ENCODE data around the gene PDGFB.
A peak's percentile ranks its signal among the peaks of the same experiment; 100 is the strongest.

The PDGFB gene

DNA sequence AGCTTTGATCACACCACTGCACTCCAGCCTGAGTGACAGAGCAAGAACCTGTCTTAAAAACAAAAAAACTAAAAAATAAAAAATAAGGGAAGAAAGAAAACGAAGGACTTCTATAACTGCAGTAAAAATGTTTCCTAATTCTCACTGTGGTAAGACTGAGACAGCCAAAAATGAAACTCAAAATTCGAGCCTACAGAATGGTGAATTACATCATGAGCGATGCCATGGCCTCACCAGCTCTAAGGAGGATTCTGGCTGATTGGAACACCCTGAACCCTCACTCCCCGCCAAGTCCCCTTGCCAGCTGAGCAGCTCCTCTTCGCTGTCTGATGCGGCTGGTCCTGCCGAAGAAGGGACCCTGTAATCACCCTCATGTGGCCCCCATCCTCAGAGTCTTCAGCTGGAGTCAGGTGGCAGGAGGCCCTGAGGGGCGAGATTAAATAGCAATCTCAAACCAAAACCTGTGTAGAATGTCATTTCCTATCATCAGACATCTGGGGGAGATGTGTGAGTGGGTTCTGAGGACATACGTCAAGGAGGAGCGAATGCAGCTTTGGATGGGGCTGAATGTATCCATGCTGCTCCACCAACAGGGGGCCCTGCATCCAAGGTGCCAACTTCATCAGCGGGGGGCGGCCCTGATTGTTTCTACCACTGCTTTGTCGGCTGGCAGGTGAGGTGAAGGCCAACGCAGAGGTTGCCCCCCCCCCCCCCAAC is 29.2 kb downstream of the PDGFB start:
- in situ Hi-C loops (cut with MboI; ENCODE audit: low sequenced_read_pairs, unreplicated experiment), result no loop called here
- DNase-seq (ENCODE audit: low spot score), result peak; percentile 70
- TF ChIP-seq, protein P1, sequence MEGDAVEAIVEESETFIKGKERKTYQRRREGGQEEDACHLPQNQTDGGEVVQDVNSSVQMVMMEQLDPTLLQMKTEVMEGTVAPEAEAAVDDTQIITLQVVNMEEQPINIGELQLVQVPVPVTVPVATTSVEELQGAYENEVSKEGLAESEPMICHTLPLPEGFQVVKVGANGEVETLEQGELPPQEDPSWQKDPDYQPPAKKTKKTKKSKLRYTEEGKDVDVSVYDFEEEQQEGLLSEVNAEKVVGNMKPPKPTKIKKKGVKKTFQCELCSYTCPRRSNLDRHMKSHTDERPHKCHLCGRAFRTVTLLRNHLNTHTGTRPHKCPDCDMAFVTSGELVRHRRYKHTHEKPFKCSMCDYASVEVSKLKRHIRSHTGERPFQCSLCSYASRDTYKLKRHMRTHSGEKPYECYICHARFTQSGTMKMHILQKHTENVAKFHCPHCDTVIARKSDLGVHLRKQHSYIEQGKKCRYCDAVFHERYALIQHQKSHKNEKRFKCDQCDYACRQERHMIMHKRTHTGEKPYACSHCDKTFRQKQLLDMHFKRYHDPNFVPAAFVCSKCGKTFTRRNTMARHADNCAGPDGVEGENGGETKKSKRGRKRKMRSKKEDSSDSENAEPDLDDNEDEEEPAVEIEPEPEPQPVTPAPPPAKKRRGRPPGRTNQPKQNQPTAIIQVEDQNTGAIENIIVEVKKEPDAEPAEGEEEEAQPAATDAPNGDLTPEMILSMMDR (IDR thresholded peaks at IDR 0.05; ENCODE audit: borderline replicate concordance, control extremely low read depth, extremely low read depth, insufficient read depth, missing control alignments), result peak; percentile 20

DNA sequence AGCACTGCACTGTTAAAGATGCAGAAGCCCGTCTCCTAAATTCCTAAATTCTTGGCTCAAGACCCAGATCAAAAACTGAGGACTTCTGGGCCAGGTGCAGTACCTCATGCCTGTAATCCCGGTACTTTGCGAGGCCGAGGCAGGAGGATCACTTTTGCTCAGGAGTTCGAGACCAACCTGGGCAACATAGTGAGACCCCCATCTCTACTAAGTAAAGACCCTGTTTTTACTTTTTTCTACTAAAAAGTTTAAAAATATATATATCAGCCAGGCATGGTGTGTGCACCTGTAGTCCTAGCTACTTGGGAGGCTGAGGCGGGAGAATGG is 29.7 kb downstream of the PDGFB start:
- in situ Hi-C loops (cut with MboI; ENCODE audit: low sequenced_read_pairs, unreplicated experiment), result no loop called here
- TF ChIP-seq, protein P1 (IDR thresholded peaks at IDR 0.05; ENCODE audit: borderline replicate concordance, control extremely low read depth, extremely low read depth, insufficient read depth, missing control alignments), result no peak

DNA sequence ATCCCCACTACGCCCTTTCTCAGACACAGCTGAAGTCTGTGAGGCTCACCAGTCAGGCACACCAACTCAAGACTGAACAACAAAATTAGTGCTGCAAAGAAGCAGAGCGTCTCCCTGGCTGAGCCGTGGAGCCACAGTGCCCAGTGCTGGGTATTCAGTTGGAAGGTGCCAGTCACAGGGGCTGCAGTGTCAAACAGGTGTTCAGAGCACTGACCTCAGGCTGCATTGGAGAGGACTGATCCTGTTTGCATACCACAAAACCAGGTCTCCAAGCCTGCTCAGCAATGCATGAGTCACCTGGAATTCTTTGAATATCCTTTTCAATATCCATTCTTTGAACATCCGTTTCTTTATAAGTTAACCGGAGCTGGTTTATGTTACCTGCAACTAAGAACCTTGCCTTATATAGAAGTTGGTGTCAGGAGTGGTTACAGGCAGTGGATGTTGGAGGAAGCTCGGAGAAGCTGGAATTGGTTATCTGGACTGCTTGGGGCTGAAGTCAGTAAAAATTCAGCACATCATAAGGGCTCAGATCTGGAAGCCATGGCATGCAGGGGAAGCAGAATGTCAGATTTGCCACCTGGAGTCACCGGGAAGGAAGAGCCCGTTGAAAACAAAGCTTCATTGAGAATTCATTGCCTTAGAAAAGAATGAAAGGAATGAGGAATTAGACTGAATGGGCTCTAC is 30.3 kb downstream of the PDGFB start:
- in situ Hi-C loops (cut with MboI; ENCODE audit: low sequenced_read_pairs, unreplicated experiment), result no loop called here
- peak; percentile 12 for DNase-seq (ENCODE audit: low spot score)
- TF ChIP-seq, protein P1 (IDR thresholded peaks at IDR 0.05; ENCODE audit: borderline replicate concordance, control extremely low read depth, extremely low read depth, insufficient read depth, missing control alignments), result no peak

More for the DNA sequence above, 29.7 kb downstream of the PDGFB start:
- no peak for DNase-seq (ENCODE audit: low spot score)

DNA sequence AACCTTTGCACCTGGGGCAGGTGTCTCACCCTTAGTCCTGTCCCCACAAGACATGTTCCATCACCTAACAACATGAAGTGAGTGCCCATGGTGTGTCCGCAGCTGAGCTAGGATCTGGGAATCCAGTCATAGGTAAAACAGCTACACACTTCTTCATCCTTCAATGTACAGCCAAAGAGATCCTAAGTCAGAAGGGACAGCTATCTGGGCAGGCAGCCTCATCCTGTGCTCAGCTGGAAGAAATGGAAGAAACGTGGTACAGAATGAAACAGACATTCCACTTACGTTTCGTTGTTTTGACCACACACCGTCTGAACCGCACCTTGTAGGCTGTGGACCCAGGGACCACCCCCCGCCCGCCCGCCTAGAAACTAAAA is 30.8 kb downstream of the PDGFB start:
- TF ChIP-seq, protein P1 (IDR thresholded peaks at IDR 0.05; ENCODE audit: borderline replicate concordance, control extremely low read depth, extremely low read depth, insufficient read depth, missing control alignments), result no peak
- DNase-seq (ENCODE audit: low spot score), result peak; percentile 12
- in situ Hi-C loops (cut with MboI; ENCODE audit: low sequenced_read_pairs, unreplicated experiment), result no loop called here

DNA sequence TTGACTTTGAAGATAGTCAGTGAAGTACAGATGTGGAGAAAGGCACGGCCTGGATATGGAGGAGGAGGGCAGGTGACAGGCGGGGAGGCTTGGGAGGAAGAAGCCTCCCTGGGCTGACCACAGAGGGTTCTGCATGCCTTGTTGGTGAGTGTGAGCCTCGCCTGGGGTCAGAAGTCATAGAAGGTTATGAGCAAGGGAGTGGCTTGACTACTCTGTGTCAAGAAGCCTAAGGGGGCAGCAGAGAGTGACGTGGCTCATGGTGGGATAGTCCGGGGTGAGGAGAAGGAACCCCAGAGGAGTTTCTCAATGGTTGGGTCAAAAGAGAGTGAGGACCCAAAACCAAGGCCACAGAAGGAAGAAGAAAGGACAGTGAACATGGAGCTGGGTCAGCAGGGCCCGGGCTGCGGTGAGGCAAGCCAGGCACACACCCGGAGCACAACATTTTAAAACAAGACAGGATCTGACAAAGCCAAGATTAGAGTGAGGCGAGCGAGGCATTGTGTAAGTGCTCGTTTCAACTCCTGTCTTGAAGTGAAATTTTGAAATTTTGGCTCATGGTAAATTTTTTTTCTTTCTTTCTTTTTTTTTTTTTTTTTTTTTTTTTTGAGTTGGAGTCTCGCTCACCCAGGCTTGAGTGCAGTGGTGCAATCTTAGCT is 31.9 kb downstream of the PDGFB start:
- DNase-seq (ENCODE audit: low spot score), result peak; percentile 20

DNA sequence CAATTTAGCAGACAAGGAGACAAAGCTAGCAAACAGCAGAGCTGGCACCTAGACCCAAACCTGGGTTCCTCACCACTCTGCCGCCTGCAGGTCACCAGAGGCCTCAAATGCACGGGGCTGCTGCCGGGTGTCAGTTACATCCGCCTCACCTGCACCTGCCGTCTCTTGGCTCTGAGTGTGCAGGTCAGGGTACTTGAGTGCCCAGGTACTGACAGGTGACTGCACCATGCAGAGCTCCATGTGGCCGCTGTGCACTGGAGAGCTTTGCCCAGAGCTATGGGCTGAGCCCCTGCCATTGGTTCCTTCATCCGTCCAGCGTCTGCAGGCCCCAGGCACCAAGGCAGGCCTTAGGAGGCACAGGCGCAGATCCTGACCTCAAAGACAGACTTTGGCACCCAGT is 35.0 kb downstream of the PDGFB start:
- TF ChIP-seq, protein P1 (IDR thresholded peaks at IDR 0.05; ENCODE audit: borderline replicate concordance, control extremely low read depth, extremely low read depth, insufficient read depth, missing control alignments), result no peak
- no peak for DNase-seq (ENCODE audit: low spot score)
- in situ Hi-C loops (cut with MboI; ENCODE audit: low sequenced_read_pairs, unreplicated experiment), result no loop called here

More for the DNA sequence above, 31.9 kb downstream of the PDGFB start:
- TF ChIP-seq, protein P1 (IDR thresholded peaks at IDR 0.05; ENCODE audit: borderline replicate concordance, control extremely low read depth, extremely low read depth, insufficient read depth, missing control alignments), result no peak
- in situ Hi-C loops (cut with MboI; ENCODE audit: low sequenced_read_pairs, unreplicated experiment), result no loop called here

Data from GM13976 (cell line).